ENCODE data around the gene ELL2. TPM values are rescaled to one million over a fixed set of nuclear protein-coding genes. Genes with fewer than 3 reads are reported as not detected.

The ELL2 gene
- total RNA-seq, 1 donor from 2014 or later = 135 TPM

GRCh38 chr5:95993266-95993665 lies 31.6 kb upstream of the ELL2 start:
- intact Hi-C loops (cut with micrococcal nuclease) = no loop called here
- Mint-ChIP-seq H3K9me3 (no peaks in the 10 kb centered on the region), H3K36me3 (ENCODE audit: low read depth) (no peaks in the 10 kb centered on the region), H3K4me1 (ENCODE audit: low read depth) (peaks cover 7% of the 10 kb centered on the region), H3K27me3 (ENCODE audit: low read depth) (peaks cover 3% of the 10 kb centered on the region), H3K4me3 (ENCODE audit: low read depth) (no peak overlapping the region), H3K27ac (no peak overlapping the region)
- DNase-seq (ENCODE audit: low spot score) = no peak

- intact Hi-C loops (cut with micrococcal nuclease) = no loop called here
- Mint-ChIP-seq H3K27me3 (ENCODE audit: low read depth) (peaks cover 3% of the 10 kb centered on the region), H3K36me3 (ENCODE audit: low read depth) (no peaks in the 10 kb centered on the region), H3K4me1 (ENCODE audit: low read depth) (no peaks in the 10 kb centered on the region), H3K27ac (no peak overlapping the region), H3K4me3 (ENCODE audit: low read depth) (no peak overlapping the region), H3K9me3 (no peaks in the 10 kb centered on the region)
- no peak for DNase-seq (ENCODE audit: low spot score)
Observed at GRCh38 chr5:95989283-95990048, 27.8 kb upstream of the ELL2 start.

GRCh38 chr5:95988877-95989276 lies 27.2 kb upstream of the ELL2 start:
- H3K4me3 Mint-ChIP-seq (ENCODE audit: low read depth) = no peak overlapping the region
- intact Hi-C loops (cut with micrococcal nuclease) = no loop called here
- no peak for DNase-seq (ENCODE audit: low spot score)
- H3K9me3 Mint-ChIP-seq = no peaks in the 10 kb centered on the region
- peaks cover 3% of the 10 kb centered on the region for H3K27me3 Mint-ChIP-seq (ENCODE audit: low read depth)
- H3K36me3 Mint-ChIP-seq (ENCODE audit: low read depth) = no peaks in the 10 kb centered on the region
- no peak overlapping the region for H3K27ac Mint-ChIP-seq
- H3K4me1 Mint-ChIP-seq (ENCODE audit: low read depth) = no peaks in the 10 kb centered on the region

GRCh38 chr5:95988094-95988493 lies 26.4 kb upstream of the ELL2 start:
- intact Hi-C loops (cut with micrococcal nuclease) = no loop called here
- Mint-ChIP-seq H3K27me3 (ENCODE audit: low read depth) (peaks cover 3% of the 10 kb centered on the region), H3K4me1 (ENCODE audit: low read depth) (no peaks in the 10 kb centered on the region), H3K4me3 (ENCODE audit: low read depth) (no peak overlapping the region), H3K27ac (no peak overlapping the region), H3K36me3 (ENCODE audit: low read depth) (no peaks in the 10 kb centered on the region), H3K9me3 (no peaks in the 10 kb centered on the region)
- DNase-seq (ENCODE audit: low spot score) = no peak

- no peaks in the 10 kb centered on the region for H3K36me3 Mint-ChIP-seq (ENCODE audit: low read depth)
- intact Hi-C loops (cut with micrococcal nuclease) = no loop called here
- H3K27me3 Mint-ChIP-seq (ENCODE audit: low read depth) = no peaks in the 10 kb centered on the region
Observed at GRCh38 chr5:95986937-95987520, 25.4 kb upstream of the ELL2 start.

GRCh38 chr5:95986001-95986400 lies 24.4 kb upstream of the ELL2 start:
- DNase-seq (ENCODE audit: low spot score) = no peak
- Mint-ChIP-seq H3K4me1 (ENCODE audit: low read depth) (no peaks in the 10 kb centered on the region), H3K27ac (no peak overlapping the region), H3K27me3 (ENCODE audit: low read depth) (no peaks in the 10 kb centered on the region), H3K9me3 (no peaks in the 10 kb centered on the region), H3K4me3 (ENCODE audit: low read depth) (no peak overlapping the region), H3K36me3 (ENCODE audit: low read depth) (no peaks in the 10 kb centered on the region)
- intact Hi-C loops (cut with micrococcal nuclease) = no loop called here

More at GRCh38 chr5:95986937-95987520, 25.4 kb upstream of the ELL2 start:
- no peaks in the 10 kb centered on the region for H3K4me1 Mint-ChIP-seq (ENCODE audit: low read depth)
- no peak overlapping the region for H3K4me3 Mint-ChIP-seq (ENCODE audit: low read depth)
- H3K9me3 Mint-ChIP-seq = no peaks in the 10 kb centered on the region
- no peak for DNase-seq (ENCODE audit: low spot score)
- H3K27ac Mint-ChIP-seq = no peak overlapping the region

GRCh38 chr5:95985249-95985648 lies 23.6 kb upstream of the ELL2 start:
- no peaks in the 10 kb centered on the region for H3K4me1 Mint-ChIP-seq (ENCODE audit: low read depth)
- H3K9me3 Mint-ChIP-seq = no peaks in the 10 kb centered on the region
- no peak for DNase-seq (ENCODE audit: low spot score)
- intact Hi-C loops (cut with micrococcal nuclease) = no loop called here
- no peaks in the 10 kb centered on the region for H3K27me3 Mint-ChIP-seq (ENCODE audit: low read depth)
- no peaks in the 10 kb centered on the region for H3K36me3 Mint-ChIP-seq (ENCODE audit: low read depth)
- no peak overlapping the region for H3K4me3 Mint-ChIP-seq (ENCODE audit: low read depth)
- no peak overlapping the region for H3K27ac Mint-ChIP-seq

GRCh38 chr5:95984287-95984938 lies 22.8 kb upstream of the ELL2 start:
- Mint-ChIP-seq H3K4me1 (ENCODE audit: low read depth) (no peaks in the 10 kb centered on the region), H3K27ac (no peak overlapping the region), H3K27me3 (ENCODE audit: low read depth) (no peaks in the 10 kb centered on the region), H3K4me3 (ENCODE audit: low read depth) (no peak overlapping the region), H3K36me3 (ENCODE audit: low read depth) (no peaks in the 10 kb centered on the region), H3K9me3 (no peaks in the 10 kb centered on the region)
- no peak for DNase-seq (ENCODE audit: low spot score)
- intact Hi-C loops (cut with micrococcal nuclease) = no loop called here

- Mint-ChIP-seq H3K9me3 (no peaks in the 10 kb centered on the region), H3K36me3 (ENCODE audit: low read depth) (no peaks in the 10 kb centered on the region), H3K4me3 (ENCODE audit: low read depth) (no peak overlapping the region), H3K27me3 (ENCODE audit: low read depth) (no peaks in the 10 kb centered on the region), H3K4me1 (ENCODE audit: low read depth) (no peaks in the 10 kb centered on the region), H3K27ac (no peak overlapping the region)
- intact Hi-C loops (cut with micrococcal nuclease) = no loop called here
- no peak for DNase-seq (ENCODE audit: low spot score)
Observed at GRCh38 chr5:95983509-95983908, 21.9 kb upstream of the ELL2 start.

- no peak overlapping the region for H3K4me3 Mint-ChIP-seq (ENCODE audit: low read depth)
- H3K27me3 Mint-ChIP-seq (ENCODE audit: low read depth) = no peaks in the 10 kb centered on the region
- H3K36me3 Mint-ChIP-seq (ENCODE audit: low read depth) = no peaks in the 10 kb centered on the region
- H3K4me1 Mint-ChIP-seq (ENCODE audit: low read depth) = no peaks in the 10 kb centered on the region
- intact Hi-C loops (cut with micrococcal nuclease) = no loop called here
- no peaks in the 10 kb centered on the region for H3K9me3 Mint-ChIP-seq
- DNase-seq (ENCODE audit: low spot score) = no peak
- H3K27ac Mint-ChIP-seq = no peak overlapping the region
Observed at GRCh38 chr5:95983080-95983479, 21.4 kb upstream of the ELL2 start.

GRCh38 chr5:95976606-95977005 lies 15.0 kb upstream of the ELL2 start:
- peaks cover 11% of the 10 kb centered on the region for H3K4me1 Mint-ChIP-seq (ENCODE audit: low read depth)
- no peak overlapping the region for H3K27ac Mint-ChIP-seq
- H3K27me3 Mint-ChIP-seq (ENCODE audit: low read depth) = no peaks in the 10 kb centered on the region
- no peaks in the 10 kb centered on the region for H3K9me3 Mint-ChIP-seq
- intact Hi-C loops (cut with micrococcal nuclease) = no loop called here
- H3K36me3 Mint-ChIP-seq (ENCODE audit: low read depth) = peaks cover 4% of the 10 kb centered on the region
- DNase-seq (ENCODE audit: low spot score) = no peak
- no peak overlapping the region for H3K4me3 Mint-ChIP-seq (ENCODE audit: low read depth)

- Mint-ChIP-seq H3K27me3 (ENCODE audit: low read depth) (no peaks in the 10 kb centered on the region), H3K4me3 (ENCODE audit: low read depth) (no peak overlapping the region), H3K4me1 (ENCODE audit: low read depth) (peaks cover 11% of the 10 kb centered on the region), H3K27ac (no peak overlapping the region), H3K9me3 (peaks cover 2% of the 10 kb centered on the region), H3K36me3 (ENCODE audit: low read depth) (peaks cover 4% of the 10 kb centered on the region)
- DNase-seq (ENCODE audit: low spot score) = no peak
- intact Hi-C loops (cut with micrococcal nuclease) = no loop called here
Observed at GRCh38 chr5:95975703-95976102, 14.1 kb upstream of the ELL2 start.

- Mint-ChIP-seq H3K4me1 (ENCODE audit: low read depth) (peaks cover 11% of the 10 kb centered on the region), H3K4me3 (ENCODE audit: low read depth) (no peak overlapping the region), H3K27ac (peak overlapping the region; percentile 64), H3K9me3 (peaks cover 4% of the 10 kb centered on the region), H3K36me3 (ENCODE audit: low read depth) (peaks cover 4% of the 10 kb centered on the region), H3K27me3 (ENCODE audit: low read depth) (no peaks in the 10 kb centered on the region)
- intact Hi-C loops (cut with micrococcal nuclease) = no loop called here
- no peak for DNase-seq (ENCODE audit: low spot score)
Observed at GRCh38 chr5:95973793-95974325, 12.2 kb upstream of the ELL2 start.

Data from activated T-helper 2 cell treated with anti-CD3 and anti-CD28 coated beads, Interferon-gamma antibody, Interleukin-2, Interleukin-4, amounts not matched to agents 10 μg/mL and 5 μg/mL and 100 μg/mL, durations not matched to agents 14 hours and 24 hours and 36 hours (primary cell).